Fibroblast of upper back skin (primary cell): ENCODE measurements around the gene UMPS.
"Not testable (repeated sequence)": the region's sequence is repeated elsewhere in the genome, so short reads cannot be mapped to it uniquely, and the experiment has no call there.

Experiments
- DNase-seq: peaks from one replicate; pipeline ENCODE4 v3.0.0-alpha.2; 2013

The UMPS gene

DNA sequence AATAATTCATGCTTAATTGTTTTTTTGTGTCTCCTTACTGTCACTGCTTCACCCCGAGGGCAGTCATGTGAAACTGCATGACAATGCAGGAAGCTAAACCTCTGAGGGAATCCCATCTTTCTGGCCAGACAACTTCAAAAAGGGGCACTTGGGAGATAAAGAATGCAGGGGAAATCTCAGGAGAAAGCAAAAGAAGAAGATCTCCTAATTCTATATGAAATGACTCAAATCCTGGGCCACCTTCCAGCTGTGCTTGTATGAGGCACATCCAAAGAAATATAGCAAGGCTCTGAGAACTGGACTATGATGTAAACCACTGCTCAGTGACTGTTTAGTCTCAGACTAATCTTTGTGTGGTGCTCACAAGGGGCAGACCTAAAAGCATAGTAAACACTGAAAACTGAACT, 22.6 kb upstream of the UMPS start:
- DNase-seq: peak; percentile 95

DNA sequence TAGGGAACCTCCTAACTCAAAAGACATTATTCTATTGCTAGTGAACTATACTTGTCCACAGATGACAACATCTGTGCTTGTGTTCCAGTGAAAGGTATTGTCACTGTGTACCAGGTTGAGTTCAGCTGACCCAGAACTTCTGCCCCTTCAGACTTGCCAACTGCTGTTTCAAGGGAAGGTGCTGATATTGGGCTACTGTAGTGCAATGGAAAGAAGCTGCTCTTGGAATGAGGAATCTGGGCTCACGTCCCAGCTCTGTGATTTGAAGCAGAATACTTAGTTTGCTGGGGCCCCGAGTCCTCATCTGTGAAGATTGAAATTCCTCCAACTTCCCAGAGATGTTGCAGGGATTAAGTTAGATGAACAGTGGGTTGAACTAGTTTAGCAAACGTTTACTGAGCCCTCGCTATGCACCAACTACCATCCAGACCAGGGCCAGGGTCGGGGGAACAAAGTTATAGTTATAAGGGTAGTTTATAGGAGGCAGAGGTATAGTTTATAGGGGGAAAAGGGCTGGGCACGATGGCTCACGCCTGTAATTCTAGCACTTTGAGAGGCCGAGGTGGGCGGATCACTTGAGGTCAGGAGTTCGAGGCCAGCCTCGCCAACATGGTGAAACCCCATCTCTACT, 15.9 kb upstream of the UMPS start:
- DNase-seq: peak; percentile 37

DNA sequence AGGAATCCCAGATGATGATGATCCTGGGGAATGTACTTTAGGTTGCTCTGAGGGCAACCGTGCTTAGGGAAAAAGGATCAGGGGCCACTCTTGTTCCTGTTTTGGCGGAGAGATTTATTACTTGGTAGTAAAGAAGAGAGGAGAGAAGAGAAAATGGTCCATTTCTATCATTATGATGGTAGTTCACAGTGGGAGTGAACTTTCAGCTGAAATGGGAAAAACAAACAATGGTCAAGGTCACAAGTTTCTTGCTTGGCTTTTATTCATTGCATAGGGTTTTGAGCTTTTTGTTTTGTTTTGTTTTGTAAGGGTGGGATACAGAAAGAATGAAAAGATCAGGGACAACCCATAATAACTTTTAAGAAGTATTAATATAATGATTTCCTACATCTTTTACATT, 7.7 kb upstream of the UMPS start:
- no peak for DNase-seq

DNA sequence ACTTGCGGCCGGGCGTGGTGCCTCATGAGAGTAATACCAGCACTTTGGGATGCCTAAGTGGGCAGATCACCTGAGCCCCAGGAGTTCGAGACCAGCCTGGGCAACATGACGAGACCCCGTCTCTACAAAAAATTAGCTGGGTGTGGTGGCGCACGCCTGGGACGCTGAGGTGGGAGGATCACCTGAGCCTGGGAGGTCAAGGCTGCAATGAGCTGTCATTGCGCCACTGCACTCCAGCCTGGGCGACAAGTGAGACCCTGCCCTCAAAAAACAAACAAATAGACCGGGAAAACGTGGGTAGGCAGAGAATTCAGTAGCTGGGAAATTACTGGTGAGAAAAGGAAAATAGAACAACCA, 667 bp downstream of the UMPS start:
- no peak for DNase-seq

DNA sequence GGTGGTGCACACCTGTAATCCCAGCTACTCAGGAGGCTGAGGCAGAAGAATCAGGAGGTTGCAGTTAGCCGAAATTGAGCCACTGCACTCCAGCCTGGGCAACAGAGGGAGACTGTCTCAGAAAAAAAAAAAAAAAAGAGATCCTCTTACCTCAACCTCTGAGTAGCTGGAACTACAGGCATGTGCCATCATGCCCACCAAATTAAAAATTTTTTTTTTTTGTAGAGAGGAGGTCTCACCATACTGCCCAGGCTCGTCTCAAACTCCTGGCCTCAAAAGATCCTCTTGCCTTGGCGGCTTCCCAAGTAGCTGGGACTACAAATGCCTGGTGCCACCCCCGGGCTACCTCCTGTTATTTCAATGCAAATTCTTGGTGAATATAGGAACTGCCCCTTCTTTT, 1.5 kb downstream of the UMPS start:
- no peak for DNase-seq

DNA sequence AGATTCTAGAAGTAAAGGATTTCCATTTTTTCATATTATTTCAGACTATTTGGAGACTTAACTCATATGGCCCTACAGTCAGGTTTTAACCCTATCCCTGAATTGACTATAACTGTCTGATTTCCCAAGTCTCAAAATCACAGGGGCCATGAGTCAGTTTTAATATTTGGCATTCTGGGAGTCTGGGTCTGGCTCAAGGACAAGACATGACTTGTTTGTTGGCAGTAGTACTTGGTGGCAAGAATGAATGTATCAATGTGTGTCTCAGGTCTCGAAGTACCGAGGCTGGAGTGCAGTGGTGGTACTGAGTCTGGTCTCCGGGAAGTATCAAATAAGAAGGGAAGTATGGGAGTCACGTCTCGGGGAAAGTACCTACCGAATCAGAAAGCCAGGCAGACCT, 10.8 kb downstream of the UMPS start:
- no peak for DNase-seq

DNA sequence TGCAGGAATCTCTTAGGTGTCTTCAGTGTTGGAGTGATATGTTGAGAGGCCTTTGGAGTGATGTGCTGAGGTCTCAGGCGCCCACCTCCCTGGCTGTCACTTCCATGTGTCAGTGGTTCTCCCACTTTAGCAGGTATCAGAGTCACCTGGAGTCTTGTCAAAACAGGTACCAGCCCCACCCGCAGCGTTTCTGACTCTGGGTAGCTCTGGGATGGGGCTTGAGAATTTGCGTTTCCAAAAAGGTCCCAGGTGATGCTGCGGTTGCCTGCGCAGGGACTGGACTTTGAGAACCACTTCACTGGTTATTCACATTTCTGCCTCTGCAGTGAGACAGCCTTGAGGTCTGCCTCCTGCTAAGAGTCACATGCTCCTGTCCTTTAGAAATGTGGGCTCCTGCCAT, 15.5 kb downstream of the UMPS start:
- DNase-seq: no peak

DNA sequence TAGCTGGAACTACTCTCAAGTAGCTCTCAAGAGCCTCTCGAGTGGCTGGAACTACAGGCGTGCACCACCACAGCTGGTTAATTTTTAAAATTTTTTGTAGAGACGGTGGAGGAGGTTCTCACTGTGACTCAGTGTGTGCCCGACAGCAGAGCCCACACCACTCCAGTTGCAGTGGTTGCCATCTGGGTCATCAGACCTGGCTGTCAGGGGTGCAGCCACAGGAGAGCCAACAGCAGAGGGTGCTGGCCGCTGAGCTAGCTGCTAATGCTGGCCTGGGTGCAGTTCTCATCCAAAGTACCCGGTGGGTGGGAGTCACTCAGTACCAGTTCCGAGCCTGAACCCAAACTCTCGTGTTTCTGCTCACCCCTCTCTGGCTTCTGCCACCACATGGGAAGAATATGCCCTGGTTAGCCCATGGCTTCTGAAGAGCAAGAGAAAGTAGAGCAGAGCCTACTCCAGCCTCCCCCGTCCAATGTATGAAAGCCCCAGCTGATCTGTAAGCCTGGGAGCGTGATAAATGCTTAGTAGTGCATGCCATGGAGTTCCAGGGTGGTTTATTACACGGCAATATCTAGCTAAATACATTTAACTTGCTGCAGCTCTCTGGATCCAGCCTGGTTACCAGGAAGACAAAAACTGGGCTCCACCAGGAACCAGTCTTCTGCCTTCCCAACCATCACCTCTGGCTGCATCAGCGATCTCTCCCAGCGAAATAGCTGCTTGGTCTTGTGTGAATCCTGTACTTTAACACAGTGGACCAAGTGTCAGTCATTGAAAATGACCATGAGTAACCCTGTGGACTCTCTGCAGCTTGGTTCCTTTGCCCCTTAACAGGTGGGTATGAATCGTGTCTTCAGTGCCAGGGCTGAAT, 17.1 kb downstream of the UMPS start:
- DNase-seq: no peak

DNA sequence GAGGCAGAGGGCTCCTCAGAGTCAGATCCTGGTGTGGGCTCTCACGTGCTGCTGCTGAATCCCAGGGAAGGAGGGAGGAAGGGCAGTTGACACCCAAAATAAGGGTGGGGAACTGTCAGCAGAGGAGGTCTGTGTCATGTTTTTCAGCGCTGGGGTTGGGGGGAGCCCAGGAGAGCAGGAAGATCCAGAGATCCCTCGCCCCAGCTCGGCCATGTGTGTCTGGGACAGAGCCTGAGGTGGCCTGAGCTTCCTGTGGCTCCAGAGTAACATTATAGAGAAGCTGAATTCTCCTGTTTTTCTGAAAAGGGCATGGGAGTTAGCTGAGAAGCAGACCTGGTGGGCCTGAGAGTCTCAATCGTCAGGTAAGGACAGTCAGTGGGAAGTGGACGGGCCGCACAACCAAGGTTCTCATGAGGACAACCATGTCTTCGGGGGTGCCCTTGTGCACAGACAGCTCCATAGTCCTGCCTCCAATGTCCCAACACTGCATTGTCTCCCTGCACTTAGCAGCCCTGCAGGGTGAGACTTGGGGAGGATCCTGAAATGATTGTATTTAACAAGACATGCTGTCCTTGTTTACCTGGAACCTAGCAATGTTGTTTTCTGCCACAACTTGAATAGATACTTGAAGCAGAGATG, 18.4 kb downstream of the UMPS start:
- no peak for DNase-seq

DNA sequence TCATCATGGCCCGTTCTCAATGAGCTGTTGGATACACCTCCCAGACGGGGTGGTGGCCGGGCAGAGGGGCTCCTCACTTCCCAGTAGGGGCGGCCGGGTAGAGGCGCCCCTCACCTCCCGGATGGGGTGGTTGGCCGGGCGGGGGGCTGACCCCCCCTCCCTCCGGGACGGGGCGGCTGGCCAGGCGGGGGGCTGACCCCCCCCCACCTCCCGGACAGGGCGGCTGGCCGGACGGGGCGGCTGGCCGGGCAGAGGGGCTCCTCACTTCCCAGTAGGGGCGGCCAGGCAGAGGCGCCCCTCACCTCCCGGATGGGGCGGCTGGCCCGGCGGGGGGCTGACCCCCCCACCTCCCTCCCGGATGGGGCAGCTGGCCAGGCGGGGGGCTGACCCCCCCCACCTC, 19.6 kb downstream of the UMPS start:
- DNase-seq: not testable (repeated sequence)

DNA sequence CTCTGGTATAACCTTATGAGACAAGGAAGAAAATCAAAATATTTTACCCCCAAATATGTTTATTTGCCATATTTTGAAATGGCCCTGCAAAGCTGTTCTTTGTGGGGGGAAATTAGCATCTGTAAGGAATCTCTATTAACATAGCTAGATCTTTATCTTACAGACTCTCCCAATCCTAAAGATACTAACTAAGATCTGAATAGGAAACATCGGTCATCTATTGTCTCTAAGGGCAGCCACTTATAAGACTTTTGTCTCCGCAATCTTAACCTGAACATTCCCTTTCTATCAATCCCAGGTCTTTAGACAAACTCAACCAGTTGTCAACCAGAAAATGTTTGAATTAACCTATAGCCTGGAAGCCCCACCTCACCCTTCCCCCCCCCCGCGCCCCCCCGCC, 21.2 kb downstream of the UMPS start:
- DNase-seq: no peak

DNA sequence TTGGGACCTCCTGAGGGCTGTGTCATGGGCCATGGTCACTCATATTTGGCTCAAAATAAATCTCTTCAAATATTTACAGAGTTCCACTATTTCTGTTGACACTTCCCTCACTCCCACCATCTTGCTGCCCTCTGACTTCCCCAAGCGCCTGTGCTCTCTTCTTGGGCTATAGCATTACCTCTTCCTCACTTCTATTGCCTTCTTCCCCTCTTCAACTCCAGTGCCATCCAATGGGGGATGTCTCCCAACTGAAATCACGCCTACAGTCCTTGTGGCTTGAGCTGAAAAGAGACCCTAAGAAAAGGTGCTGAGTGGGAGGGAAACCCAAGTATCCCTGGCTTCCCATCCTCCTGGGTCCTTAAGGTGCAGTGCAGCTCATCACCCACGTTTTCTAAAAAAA, 21.8 kb downstream of the UMPS start:
- DNase-seq: no peak

DNA sequence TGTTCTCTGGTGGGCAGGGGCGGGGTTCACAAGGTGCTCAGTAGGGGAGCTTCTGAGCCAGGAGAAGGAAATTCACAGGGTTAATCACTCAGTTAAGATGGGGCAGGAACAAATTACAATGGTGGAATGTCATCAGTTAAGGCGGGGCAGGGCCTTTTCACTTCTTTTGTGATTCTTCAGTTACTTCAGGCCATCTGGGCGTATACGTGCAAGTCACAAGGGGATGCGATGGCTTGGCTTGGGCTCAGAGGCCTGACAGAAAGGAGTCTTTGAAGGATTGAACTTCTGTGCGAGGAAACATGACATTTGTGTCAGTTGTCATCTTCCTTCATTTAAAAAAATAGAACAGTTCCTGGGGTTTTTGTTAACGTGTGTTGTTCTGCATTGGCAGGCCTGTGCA, 27.7 kb downstream of the UMPS start:
- DNase-seq: not testable (repeated sequence)

DNA sequence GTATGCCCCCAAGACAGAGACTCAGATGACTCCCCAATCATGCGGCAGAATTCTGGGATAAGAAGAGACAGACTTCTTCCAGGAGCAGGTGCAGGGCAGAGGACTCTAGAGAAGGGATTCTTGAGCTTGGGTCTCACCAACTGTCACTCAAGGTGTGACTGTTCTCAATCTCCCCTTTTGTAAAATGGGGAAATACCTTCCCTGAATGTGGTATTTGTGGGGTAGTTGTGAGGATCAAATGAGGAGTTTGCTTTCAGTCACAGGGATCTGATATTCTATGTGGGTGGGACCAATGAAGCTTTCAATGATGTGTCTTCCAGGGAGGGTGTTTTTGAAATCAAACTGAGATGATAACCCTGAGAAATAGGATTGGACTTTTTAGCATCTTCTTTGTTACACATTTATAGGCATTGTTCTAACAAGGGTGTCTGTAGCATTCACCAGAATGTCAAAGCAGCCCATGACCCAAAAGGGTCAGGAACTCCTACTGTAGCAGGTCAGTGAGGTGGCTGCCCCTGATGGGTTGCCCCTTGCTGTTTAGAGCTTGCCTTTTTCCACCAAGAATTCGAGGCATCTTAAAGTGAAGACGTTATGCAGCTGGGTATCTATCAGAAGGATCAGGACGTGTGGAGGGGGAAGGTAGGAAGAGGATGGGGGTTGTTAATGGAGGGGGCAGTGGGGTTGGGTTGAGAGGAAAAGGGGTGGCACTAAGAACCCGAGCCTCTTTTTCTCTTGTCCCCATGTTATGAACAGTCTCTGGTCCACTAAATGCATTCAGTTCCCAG, 28.8 kb downstream of the UMPS start:
- no peak for DNase-seq

DNA sequence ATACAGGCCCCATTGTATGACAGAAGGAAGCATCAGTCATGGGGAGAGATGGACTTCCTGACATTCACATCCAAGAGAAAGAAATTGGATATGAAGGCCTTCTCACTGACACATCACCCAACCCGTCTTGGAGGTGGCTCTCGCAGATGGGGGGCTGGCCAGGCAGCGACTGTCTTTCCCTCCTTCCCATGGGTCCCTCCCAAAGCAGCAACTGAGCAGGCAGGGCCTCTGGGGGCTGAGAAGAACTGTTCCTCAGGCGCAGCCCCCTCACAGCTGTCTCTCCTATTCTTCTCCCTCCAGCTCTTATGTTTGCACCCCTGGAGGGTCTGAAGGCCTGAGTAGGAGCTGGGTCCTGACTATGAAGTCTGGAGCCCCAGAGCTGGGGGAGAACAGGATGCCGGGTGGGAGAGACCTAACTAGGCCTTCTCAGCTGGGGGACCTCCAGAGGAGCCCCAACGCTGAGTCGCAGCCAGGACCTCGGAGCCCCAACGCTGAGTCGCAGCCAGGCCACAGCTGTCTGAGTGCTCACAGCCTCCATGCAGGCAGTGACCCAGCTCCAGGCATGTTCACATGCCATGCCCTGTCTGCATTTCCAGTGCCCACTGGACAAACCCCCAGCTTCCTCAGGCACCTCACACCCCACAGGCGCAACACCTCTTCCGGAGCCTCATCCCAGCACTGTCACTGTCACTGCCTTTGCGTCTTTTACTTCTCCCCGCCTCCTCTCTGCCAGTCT, 29.6 kb downstream of the UMPS start:
- DNase-seq: no peak

DNA sequence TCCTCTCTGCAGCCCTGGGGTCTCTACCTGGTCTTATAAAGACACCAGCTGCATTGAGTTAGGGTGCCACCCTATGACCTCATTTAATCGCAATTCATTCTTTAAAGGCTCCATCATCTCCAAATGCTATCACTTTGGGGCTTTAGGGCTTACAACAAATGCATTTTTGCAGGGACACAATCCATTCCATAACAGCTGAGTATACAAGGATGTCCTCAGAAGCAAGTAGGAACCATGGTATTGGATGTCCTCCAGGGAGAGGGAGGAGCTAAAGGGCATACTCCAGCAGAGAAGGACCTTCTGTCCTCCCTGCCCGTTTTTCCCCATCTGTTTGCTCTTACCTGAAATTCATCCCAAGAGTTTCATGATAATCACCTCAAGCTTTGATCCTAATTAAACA, 30.3 kb downstream of the UMPS start:
- peak; percentile 75 for DNase-seq

DNA sequence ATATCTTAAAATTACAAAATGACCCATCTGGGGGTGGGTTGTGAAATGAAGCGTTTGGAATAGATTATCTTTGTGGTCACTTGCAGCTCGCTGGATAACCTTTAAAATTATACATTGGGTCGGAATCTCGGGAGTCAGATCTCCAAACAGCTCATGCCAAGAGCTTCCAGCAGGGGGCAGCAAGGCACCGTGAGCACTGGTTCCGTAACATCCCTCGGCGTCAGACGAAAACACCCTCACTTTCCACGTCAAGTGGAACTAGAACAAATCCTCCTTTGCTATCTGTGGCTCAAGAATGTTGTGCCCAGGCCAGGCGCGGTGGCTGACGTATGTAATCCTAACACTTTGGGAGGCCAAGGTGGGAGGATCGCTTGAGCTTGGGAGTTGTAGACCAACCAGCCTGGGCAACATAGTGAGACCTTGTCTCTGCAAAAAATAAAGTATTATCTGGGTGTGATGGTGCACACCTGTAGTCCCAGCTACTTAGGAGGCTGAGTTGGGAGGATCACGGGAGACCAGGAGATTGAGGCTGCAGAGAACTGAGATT, 31.1 kb downstream of the UMPS start:
- DNase-seq: peak; percentile 81

DNA sequence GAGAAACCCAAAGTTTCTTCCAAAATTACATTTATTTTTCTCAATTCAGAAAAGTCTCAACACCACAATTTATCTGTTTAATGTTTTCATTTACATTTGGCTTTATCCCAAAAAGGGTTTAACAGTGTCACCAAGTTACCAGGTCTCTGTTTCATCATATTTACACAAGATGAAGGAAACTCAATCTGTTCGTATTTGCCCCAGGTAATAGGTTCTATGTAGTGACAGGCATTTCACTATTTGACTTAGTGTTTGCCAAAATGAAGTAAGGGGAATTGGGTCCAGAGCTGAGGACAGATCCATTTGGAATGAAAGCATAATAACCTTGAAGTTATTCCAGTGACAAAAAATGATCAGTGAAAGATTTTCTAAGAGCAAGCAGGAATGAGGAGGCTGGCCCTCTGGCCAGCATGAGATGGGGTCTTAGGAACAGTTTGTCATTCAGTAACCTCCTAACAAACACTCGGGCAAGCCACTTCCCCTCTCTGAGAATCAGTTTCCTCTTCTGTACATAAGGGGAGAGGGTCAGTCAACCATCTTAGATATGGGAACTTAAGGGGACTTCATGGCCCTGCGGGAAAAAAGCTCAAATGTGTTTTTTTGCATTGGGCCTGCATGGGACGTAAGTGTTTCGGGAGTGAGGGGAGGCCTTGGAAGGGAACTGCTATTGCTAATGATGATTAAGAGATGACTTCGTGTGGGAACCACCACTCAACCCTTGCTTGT, 31.8 kb downstream of the UMPS start:
- DNase-seq: no peak

DNA sequence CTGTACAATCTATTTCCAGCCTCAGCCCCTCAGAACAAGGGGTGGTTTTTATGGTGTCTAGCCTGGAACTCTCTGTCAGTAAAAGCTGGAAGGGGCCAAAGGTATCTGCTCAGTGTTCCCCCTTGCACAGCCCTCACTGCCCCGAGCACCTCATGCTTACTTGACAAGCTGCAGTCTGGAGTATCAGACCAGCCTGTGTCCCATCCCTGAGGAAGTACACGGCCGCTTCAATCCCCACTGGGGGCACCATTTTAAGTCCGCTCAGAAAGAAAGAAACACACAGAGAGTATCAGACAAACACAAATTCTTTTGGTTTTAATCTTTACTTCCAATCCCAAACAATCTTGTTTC, 32.4 kb downstream of the UMPS start:
- DNase-seq: no peak

DNA sequence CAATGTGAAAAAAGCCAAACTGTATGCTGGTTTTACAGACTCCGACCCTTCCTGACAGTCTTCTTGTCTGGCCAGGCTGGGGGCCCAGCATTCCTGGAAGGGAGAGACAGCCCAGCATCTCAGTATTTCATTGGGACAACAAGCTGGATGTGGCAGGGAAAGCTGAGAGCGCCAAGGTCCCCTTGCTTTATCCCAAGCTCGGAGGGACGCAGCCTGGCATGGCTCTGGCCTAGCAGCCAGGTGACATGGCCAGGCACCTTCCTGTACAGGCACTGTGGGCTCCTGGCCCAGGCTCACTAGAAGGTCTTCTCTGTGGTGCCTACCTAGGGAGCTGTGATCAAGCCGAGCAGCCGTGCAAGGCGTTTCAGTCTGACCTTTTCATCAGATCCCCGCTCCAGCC, 33.0 kb downstream of the UMPS start:
- no peak for DNase-seq

DNA sequence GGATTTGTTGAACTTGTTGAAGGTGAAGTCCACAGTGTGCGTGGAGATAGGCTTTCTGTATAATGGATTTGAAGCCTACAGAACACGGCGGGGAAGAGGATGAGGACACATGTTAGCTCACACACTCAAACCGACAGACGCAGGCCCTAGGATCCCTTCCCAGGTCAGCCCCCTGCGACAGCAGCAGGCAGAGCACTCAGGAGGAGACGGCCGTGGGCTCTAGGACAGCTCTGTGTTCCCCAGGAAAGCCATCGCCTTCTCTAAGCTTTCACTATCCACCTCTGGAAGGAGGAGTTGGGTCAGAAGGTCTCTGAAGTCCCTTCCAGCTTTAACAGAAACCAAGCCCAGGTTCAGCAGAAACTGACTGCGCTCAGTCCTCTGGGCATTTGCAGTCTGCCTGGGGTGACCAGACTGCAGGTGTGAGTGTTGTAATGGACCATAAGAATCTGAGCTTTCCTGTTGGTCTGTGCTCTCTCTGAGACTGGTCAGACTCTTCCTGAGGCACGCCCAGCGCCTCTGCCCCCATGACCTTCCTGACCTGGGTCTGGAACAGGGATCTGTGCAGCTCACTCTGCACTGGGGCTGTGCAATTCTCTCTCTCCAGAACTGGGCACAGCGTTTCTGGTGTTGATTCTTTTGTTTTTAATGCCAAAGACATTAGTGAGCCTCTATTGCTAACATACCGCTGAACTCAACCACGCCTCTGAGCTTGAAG, 33.5 kb downstream of the UMPS start:
- DNase-seq: no peak
